WTC11 (cell line): ENCODE results near the gene PFDN1.

Experiments
- FOXK1 ChIP-seq: sonication (generic); formaldehyde crosslinking; IDR thresholded peaks from 2 replicates; pipeline ENCODE4 v1.8.0; 2022; ENCODE audit warnings: mild to moderate bottlenecking, moderate library complexity, missing genetic modification reagents
- KAT7 ChIP-seq: sonication (generic); formaldehyde crosslinking; IDR thresholded peaks from 2 replicates; pipeline ENCODE4 v1.8.1; 2023; ENCODE audit warnings: missing genetic modification reagents, mild to moderate bottlenecking, borderline replicate concordance
- TF ChIP-seq, protein P1 (sequence below): sonication (generic); formaldehyde crosslinking; IDR thresholded peaks from 2 replicates; pipeline ENCODE4 v1.8.1; 2022; ENCODE audit warnings: mild to moderate bottlenecking, moderate library complexity, missing genetic modification reagents
- TF ChIP-seq, protein P2 (sequence below): fragments of 200-600 bp; IDR thresholded peaks from 2 replicates; pipeline ENCODE4 v1.8.0; 2022; ENCODE audit warnings: antibody characterized with exemption
- TF ChIP-seq, protein P3 (sequence below): sonication (generic); formaldehyde crosslinking; IDR thresholded peaks from 2 replicates; pipeline ENCODE4 v1.8.0; 2022; ENCODE audit warnings: mild to moderate bottlenecking, missing genetic modification reagents

DNA sequence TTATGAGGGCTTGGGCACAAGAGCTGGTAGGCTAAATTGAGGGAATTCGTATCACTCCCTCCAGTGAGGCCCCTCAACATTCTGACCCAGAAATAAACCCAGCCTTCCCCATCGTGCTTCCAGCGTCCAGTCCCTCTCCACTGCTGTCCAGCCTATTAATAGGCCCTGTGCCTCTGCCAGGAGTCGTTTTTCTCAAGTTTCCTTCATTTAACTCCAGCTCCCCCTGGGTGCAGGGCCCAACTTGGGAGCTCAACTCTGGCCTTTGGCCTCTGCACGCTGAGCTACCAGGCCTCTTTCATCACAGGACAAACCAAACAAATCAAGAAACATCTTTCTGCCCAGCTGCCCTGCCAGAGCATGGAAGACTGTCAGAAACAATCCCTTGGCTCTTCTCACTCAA, 33.5 kb upstream of the PFDN1 start:
- TF ChIP-seq, protein P1, sequence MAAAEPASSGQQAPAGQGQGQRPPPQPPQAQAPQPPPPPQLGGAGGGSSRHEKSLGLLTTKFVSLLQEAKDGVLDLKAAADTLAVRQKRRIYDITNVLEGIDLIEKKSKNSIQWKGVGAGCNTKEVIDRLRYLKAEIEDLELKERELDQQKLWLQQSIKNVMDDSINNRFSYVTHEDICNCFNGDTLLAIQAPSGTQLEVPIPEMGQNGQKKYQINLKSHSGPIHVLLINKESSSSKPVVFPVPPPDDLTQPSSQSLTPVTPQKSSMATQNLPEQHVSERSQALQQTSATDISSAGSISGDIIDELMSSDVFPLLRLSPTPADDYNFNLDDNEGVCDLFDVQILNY (CRISPR knock-in tag): no peak
- TF ChIP-seq, protein P2, sequence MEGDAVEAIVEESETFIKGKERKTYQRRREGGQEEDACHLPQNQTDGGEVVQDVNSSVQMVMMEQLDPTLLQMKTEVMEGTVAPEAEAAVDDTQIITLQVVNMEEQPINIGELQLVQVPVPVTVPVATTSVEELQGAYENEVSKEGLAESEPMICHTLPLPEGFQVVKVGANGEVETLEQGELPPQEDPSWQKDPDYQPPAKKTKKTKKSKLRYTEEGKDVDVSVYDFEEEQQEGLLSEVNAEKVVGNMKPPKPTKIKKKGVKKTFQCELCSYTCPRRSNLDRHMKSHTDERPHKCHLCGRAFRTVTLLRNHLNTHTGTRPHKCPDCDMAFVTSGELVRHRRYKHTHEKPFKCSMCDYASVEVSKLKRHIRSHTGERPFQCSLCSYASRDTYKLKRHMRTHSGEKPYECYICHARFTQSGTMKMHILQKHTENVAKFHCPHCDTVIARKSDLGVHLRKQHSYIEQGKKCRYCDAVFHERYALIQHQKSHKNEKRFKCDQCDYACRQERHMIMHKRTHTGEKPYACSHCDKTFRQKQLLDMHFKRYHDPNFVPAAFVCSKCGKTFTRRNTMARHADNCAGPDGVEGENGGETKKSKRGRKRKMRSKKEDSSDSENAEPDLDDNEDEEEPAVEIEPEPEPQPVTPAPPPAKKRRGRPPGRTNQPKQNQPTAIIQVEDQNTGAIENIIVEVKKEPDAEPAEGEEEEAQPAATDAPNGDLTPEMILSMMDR: no peak
- TF ChIP-seq, protein P3, sequence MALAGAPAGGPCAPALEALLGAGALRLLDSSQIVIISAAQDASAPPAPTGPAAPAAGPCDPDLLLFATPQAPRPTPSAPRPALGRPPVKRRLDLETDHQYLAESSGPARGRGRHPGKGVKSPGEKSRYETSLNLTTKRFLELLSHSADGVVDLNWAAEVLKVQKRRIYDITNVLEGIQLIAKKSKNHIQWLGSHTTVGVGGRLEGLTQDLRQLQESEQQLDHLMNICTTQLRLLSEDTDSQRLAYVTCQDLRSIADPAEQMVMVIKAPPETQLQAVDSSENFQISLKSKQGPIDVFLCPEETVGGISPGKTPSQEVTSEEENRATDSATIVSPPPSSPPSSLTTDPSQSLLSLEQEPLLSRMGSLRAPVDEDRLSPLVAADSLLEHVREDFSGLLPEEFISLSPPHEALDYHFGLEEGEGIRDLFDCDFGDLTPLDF (CRISPR knock-in tag): no peak
- TF ChIP-seq FOXK1: no peak
- TF ChIP-seq KAT7 (CRISPR knock-in tag): no peak
